WTC11 (cell line): ENCODE results near the gene ATP5MC3. TPM values are rescaled to one million over a fixed set of nuclear protein-coding genes. Genes with fewer than 3 reads are reported as not detected.

Source experiments
- ATAC-seq: fragments of 200-7000 bp; cut with Tn5 transposase; 2 replicates; pipeline ENCODE4 v1.10.0; 2021; ENCODE audit warnings: mild to moderate bottlenecking, moderate library complexity
- CTCF ChIA-PET: fragments of 300-600 bp; sonication (Branson Sonifier 250); formaldehyde crosslinking; loops from one replicate; lab custom pipeline; 2021; ENCODE audit warnings: antibody characterized with exemption; lab: Charles Lee
- POLR2A ChIA-PET: fragments of 350-600 bp; sonication (Branson Sonifier 250); formaldehyde crosslinking; loops from one replicate; lab custom pipeline; 2021; ENCODE audit warnings: antibody characterized with exemption; lab: Charles Lee
- DNase-seq: peaks from one replicate; pipeline ENCODE4 v3.0.0; 2021; ENCODE audit warnings: low spot score
- H3K27ac Mint-ChIP-seq: 2 replicates; pipeline ENCODE4 v1.8.0; 2021; ENCODE audit warnings: mixed read lengths
- H3K27me3 Mint-ChIP-seq: 2 replicates; pipeline ENCODE4 v1.8.0; 2021; ENCODE audit warnings: low read depth, mild to moderate bottlenecking, moderate library complexity, mixed read lengths
- H3K36me3 Mint-ChIP-seq: 2 replicates; pipeline ENCODE4 v1.8.0; 2021; ENCODE audit warnings: mixed read lengths
- H3K4me1 Mint-ChIP-seq: 2 replicates; pipeline ENCODE4 v1.8.0; 2022; ENCODE audit warnings: mixed read lengths
- H3K4me3 Mint-ChIP-seq: 2 replicates; pipeline ENCODE4 v1.8.0; 2021; ENCODE audit warnings: mild to moderate bottlenecking, moderate library complexity, mixed read lengths
- H3K9me3 Mint-ChIP-seq: 2 replicates; pipeline ENCODE4 v1.8.0; 2021; ENCODE audit warnings: mixed read lengths
- AFF4 ChIP-seq: sonication (generic); formaldehyde crosslinking; IDR thresholded peaks from 2 replicates; pipeline ENCODE4 v1.8.1; 2023; ENCODE audit warnings: mild to moderate bottlenecking, missing genetic modification reagents, borderline replicate concordance
- E2F4 ChIP-seq: sonication (generic); formaldehyde crosslinking; IDR thresholded peaks from 2 replicates; pipeline ENCODE4 v1.8.1; 2022; ENCODE audit warnings: low read depth, mild to moderate bottlenecking, moderate library complexity, missing genetic modification reagents, borderline replicate concordance
- ELF4 ChIP-seq: sonication (generic); formaldehyde crosslinking; IDR thresholded peaks from 2 replicates; pipeline ENCODE4 v1.8.1; 2022; ENCODE audit warnings: low read depth, mild to moderate bottlenecking, moderate library complexity, missing genetic modification reagents
- EMX1 ChIP-seq: fragments of 250-450 bp; sonication (Bioruptor Pico); IDR thresholded peaks from 2 replicates; pipeline ENCODE4 v1.8.0; 2021; ENCODE audit warnings: mild to moderate bottlenecking
- FOXK1 ChIP-seq: sonication (generic); formaldehyde crosslinking; IDR thresholded peaks from 2 replicates; pipeline ENCODE4 v1.8.0; 2022; ENCODE audit warnings: mild to moderate bottlenecking, moderate library complexity, missing genetic modification reagents
- GABPB1 ChIP-seq: sonication (generic); formaldehyde crosslinking; IDR thresholded peaks from 2 replicates; pipeline ENCODE4 v1.8.1; 2023; ENCODE audit warnings: mild to moderate bottlenecking, missing genetic modification reagents
- GTF2I ChIP-seq: fragments of 250-450 bp; sonication (Bioruptor Pico); conservative IDR thresholded peaks from 2 replicates; pipeline ENCODE4 v1.4.0; 2021; ENCODE audit warnings: mild to moderate bottlenecking
- MLX ChIP-seq: sonication (generic); formaldehyde crosslinking; IDR thresholded peaks from 2 replicates; pipeline ENCODE4 v1.8.1; 2023; ENCODE audit warnings: mild to moderate bottlenecking, missing genetic modification reagents, moderate library complexity
- PRRX2 ChIP-seq: fragments of 250-450 bp; sonication (Bioruptor Pico); IDR thresholded peaks from 2 replicates; pipeline ENCODE4 v1.8.0; 2021; ENCODE audit warnings: mild to moderate bottlenecking
- SOX15 ChIP-seq: fragments of 250-450 bp; sonication (Bioruptor Pico); IDR thresholded peaks from 2 replicates; pipeline ENCODE4 v1.9.0; 2021; ENCODE audit warnings: mild to moderate bottlenecking
- SP1 ChIP-seq: sonication (generic); formaldehyde crosslinking; conservative IDR thresholded peaks from 2 replicates; pipeline ENCODE4 v1.8.1; 2022; ENCODE audit warnings: missing genetic modification reagents
- TEAD1 ChIP-seq: sonication (generic); formaldehyde crosslinking; IDR thresholded peaks from 2 replicates; pipeline ENCODE4 v1.8.0; 2022; ENCODE audit warnings: mild to moderate bottlenecking, missing genetic modification reagents
- USF1 ChIP-seq: sonication (generic); formaldehyde crosslinking; IDR thresholded peaks from 2 replicates; pipeline ENCODE4 v1.8.0; 2022; ENCODE audit warnings: mild to moderate bottlenecking, missing genetic modification reagents
- ZBTB21 ChIP-seq: sonication (generic); formaldehyde crosslinking; IDR thresholded peaks from 2 replicates; pipeline ENCODE4 v1.8.1; 2023; ENCODE audit warnings: mild to moderate bottlenecking, missing genetic modification reagents, borderline replicate concordance
- ZNF317 ChIP-seq: sonication (generic); formaldehyde crosslinking; IDR thresholded peaks from 2 replicates; pipeline ENCODE4 v1.8.1; 2023; ENCODE audit warnings: low read depth, mild to moderate bottlenecking, moderate library complexity, missing genetic modification reagents, borderline replicate concordance
- ZNF423 ChIP-seq: fragments of 250-450 bp; sonication (Bioruptor Pico); IDR thresholded peaks from 2 replicates; pipeline ENCODE4 v2.1.2; 2022; ENCODE audit warnings: mild to moderate bottlenecking, moderate library complexity
- ZSCAN18 ChIP-seq: fragments of 250-450 bp; sonication (Bioruptor Pico); IDR thresholded peaks from 2 replicates; pipeline ENCODE4 v2.1.2; 2022; ENCODE audit warnings: mild to moderate bottlenecking, moderate library complexity
- total RNA-seq: library from RNA; stranded (reverse); gene quantifications from 3 replicates; pipeline ENCODE4 v1.2.3, GENCODE V29; 2021
- TF ChIP-seq, protein P1 (sequence below): sonication (generic); formaldehyde crosslinking; IDR thresholded peaks from 2 replicates; pipeline ENCODE4 v1.8.1; 2022; ENCODE audit warnings: mild to moderate bottlenecking, missing genetic modification reagents, moderate library complexity, borderline replicate concordance
- TF ChIP-seq, protein P2 (sequence below): sonication (generic); formaldehyde crosslinking; IDR thresholded peaks from 2 replicates; pipeline ENCODE4 v1.8.1; 2022; ENCODE audit warnings: missing genetic modification reagents, borderline replicate concordance
- TF ChIP-seq, protein P3 (sequence below): sonication (generic); formaldehyde crosslinking; IDR thresholded peaks from 2 replicates; pipeline ENCODE4 v1.8.0; 2023; ENCODE audit warnings: missing genetic modification reagents, mild to moderate bottlenecking, borderline replicate concordance

The ATP5MC3 gene
- total RNA-seq, 1 experiment from 2014 or later = 370 TPM

DNA sequence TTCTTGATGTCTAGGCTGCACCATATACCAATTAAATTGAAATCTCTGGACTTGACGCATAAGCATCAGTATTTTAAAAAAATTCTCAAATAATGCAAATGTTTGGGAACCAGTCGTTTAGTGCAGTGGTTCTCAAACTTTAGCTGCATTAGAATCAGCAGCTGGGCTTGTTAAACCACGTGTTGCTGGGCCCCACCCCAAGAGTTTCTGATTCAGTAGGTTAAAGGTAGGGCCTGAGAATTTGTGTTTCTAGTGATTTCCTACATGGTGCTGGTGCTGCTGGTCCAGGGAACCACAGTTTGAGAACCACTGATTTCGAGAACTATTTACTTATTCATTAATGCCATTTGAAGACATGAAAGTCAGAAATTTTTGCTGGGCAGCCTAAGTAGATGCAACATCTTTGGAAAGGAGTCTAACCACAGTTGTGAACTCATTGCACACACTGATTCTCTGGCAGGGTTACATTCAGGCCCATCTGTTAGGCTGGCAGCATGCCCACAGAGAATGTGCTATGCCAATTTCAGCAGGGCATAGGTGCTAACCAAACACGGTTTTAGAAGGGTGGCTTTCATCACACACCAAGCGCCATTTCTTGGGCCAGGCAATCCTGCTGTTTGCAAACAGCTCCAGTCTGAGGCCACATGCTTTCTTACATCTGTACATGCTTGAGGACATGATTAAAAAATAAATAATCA is 26.4 kb upstream of the ATP5MC3 start (continued):
- TF ChIP-seq EMX1 (CRISPR knock-in tag) = no peak
- no peak for TF ChIP-seq ZNF423
- TF ChIP-seq AFF4 = no peak
- TF ChIP-seq GTF2I (CRISPR knock-in tag) = no peak
- TF ChIP-seq, all 79 proteins: peak for 0

DNA sequence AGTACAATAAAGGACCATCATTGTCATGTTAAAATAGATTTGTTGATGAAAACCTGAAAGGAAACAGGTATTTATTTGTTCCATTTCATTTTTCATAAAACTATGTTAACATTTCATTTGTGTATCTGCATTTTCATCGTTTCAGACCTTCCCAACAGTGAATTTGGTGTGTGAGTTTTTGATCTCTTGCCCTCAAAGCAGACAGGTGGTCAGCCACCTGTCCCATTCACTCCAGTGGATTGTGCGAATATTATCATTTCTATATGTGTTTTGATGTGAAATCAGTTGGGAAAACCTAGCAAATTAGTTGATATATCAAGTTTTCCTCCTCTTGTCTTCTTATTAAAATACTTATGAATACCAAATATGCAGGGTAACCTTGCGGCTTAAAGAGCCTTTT is 25.4 kb upstream of the ATP5MC3 start:
- TF ChIP-seq SP1 (CRISPR knock-in tag) (no peak), TEAD1 (no peak), ZNF423 (no peak), E2F4 (CRISPR knock-in tag) (no peak), MLX (CRISPR knock-in tag) (no peak), ZBTB21 (no peak), USF1 (CRISPR knock-in tag) (no peak), PRRX2 (CRISPR knock-in tag) (no peak), ZSCAN18 (CRISPR knock-in tag) (no peak), FOXK1 (CRISPR knock-in tag) (no peak), GABPB1 (CRISPR knock-in tag) (no peak), ZNF317 (CRISPR knock-in tag) (no peak), ELF4 (no peak), SOX15 (CRISPR knock-in tag) (no peak)
- TF ChIP-seq, protein P1, sequence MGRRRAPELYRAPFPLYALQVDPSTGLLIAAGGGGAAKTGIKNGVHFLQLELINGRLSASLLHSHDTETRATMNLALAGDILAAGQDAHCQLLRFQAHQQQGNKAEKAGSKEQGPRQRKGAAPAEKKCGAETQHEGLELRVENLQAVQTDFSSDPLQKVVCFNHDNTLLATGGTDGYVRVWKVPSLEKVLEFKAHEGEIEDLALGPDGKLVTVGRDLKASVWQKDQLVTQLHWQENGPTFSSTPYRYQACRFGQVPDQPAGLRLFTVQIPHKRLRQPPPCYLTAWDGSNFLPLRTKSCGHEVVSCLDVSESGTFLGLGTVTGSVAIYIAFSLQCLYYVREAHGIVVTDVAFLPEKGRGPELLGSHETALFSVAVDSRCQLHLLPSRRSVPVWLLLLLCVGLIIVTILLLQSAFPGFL (CRISPR knock-in tag) = no peak
- TF ChIP-seq, protein P2, sequence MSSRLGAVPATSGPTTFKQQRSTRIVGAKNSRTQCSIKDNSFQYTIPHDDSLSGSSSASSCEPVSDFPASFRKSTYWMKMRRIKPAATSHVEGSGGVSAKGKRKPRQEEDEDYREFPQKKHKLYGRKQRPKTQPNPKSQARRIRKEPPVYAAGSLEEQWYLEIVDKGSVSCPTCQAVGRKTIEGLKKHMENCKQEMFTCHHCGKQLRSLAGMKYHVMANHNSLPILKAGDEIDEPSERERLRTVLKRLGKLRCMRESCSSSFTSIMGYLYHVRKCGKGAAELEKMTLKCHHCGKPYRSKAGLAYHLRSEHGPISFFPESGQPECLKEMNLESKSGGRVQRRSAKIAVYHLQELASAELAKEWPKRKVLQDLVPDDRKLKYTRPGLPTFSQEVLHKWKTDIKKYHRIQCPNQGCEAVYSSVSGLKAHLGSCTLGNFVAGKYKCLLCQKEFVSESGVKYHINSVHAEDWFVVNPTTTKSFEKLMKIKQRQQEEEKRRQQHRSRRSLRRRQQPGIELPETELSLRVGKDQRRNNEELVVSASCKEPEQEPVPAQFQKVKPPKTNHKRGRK (CRISPR knock-in tag) = no peak
- TF ChIP-seq, protein P3, sequence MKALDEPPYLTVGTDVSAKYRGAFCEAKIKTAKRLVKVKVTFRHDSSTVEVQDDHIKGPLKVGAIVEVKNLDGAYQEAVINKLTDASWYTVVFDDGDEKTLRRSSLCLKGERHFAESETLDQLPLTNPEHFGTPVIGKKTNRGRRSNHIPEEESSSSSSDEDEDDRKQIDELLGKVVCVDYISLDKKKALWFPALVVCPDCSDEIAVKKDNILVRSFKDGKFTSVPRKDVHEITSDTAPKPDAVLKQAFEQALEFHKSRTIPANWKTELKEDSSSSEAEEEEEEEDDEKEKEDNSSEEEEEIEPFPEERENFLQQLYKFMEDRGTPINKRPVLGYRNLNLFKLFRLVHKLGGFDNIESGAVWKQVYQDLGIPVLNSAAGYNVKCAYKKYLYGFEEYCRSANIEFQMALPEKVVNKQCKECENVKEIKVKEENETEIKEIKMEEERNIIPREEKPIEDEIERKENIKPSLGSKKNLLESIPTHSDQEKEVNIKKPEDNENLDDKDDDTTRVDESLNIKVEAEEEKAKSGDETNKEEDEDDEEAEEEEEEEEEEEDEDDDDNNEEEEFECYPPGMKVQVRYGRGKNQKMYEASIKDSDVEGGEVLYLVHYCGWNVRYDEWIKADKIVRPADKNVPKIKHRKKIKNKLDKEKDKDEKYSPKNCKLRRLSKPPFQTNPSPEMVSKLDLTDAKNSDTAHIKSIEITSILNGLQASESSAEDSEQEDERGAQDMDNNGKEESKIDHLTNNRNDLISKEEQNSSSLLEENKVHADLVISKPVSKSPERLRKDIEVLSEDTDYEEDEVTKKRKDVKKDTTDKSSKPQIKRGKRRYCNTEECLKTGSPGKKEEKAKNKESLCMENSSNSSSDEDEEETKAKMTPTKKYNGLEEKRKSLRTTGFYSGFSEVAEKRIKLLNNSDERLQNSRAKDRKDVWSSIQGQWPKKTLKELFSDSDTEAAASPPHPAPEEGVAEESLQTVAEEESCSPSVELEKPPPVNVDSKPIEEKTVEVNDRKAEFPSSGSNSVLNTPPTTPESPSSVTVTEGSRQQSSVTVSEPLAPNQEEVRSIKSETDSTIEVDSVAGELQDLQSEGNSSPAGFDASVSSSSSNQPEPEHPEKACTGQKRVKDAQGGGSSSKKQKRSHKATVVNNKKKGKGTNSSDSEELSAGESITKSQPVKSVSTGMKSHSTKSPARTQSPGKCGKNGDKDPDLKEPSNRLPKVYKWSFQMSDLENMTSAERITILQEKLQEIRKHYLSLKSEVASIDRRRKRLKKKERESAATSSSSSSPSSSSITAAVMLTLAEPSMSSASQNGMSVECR = no peak
- peaks cover 3% of the 10 kb centered on the region; the same call in 1 of the 2 replicates for H3K4me1 Mint-ChIP-seq
- ChIA-PET CTCF (interaction anchor here (0.5 to 1.0 kb wide), 2 partner anchors 44 to 103 kb away, joined by 3 read pairs; no protein-coding TSS in a partner anchor), POLR2A (no interaction called here)
- H3K36me3 Mint-ChIP-seq = no peaks in the 10 kb centered on the region
- H3K27me3 Mint-ChIP-seq = no peaks in the 10 kb centered on the region
- no peak overlapping the region for H3K27ac Mint-ChIP-seq
- no peaks in the 10 kb centered on the region for H3K9me3 Mint-ChIP-seq
- DNase-seq (no peak), ATAC-seq (no peak)
- H3K4me3 Mint-ChIP-seq = no peak overlapping the region
